SK-N-SH (cell line): Measurements from ENCODE around the gene NXPH4. TPM values are rescaled to one million over a fixed set of nuclear protein-coding genes. Genes with fewer than 3 reads are reported as not detected.

Experiments used
- CTCF ChIA-PET: fragments of 300-600, 350-600 bp; formaldehyde crosslinking; extraction: SDS; loops from one replicate; lab custom pipeline; 2021; lab: Yijun Ruan, JAX
- POLR2A ChIA-PET: fragments of 350-600 bp; sonication (Branson Sonifier 250); formaldehyde crosslinking; extraction: SDS; loops from one replicate; lab custom pipeline; 2020; ENCODE audit warnings: antibody characterized with exemption, inconsistent platforms; lab: Yijun Ruan, JAX
- DNase-seq: peaks from one replicate; pipeline ENCODE4 v3.0.0; 2012
- H2AFZ ChIP-seq: fragments of 200-600 bp; sonication (generic); 2 replicates; pipeline ENCODE4 v1.8.1; 2016; ENCODE audit warnings: antibody characterized with exemption, mild to moderate bottlenecking, low read depth
- H3F3A ChIP-seq: fragments of 200-600 bp; sonication (generic); replicated peaks from 2 replicates; pipeline ENCODE3; 2016; ENCODE audit warnings: antibody characterized with exemption, mild to moderate bottlenecking; ENCODE audit not compliant: insufficient read depth
- H3K27ac ChIP-seq, 2 experiments: fragments of 200-500 bp in 1 of 2; fragments of 200-600 bp in 1 of 2; sonication (Bioruptor generic) in 1 of 2; sonication (generic), shearing (Covaris generic) in 1 of 2; 2 replicates each; pipeline versions ENCODE4 v1.5.1 to v1.6.1; 2014 to 2016; ENCODE audit warnings: low read depth in 2 of 2, inconsistent platforms in 1 of 2, low read length in 1 of 2, mild to moderate bottlenecking in 1 of 2, mixed read lengths in 1 of 2
- H3K27me3 ChIP-seq: fragments of 200-600 bp; sonication (generic), shearing (Covaris generic); 2 replicates; pipeline ENCODE4 v1.6.1; 2016; ENCODE audit warnings: mixed run types; ENCODE audit not compliant: insufficient read depth
- H3K36me3 ChIP-seq, 2 experiments: fragments of 200-500 bp in 1 of 2; fragments of 200-600 bp in 1 of 2; sonication (Bioruptor generic) in 1 of 2; sonication (generic) in 1 of 2; replicated peaks in 1 of 2; 2 replicates each; pipeline versions ENCODE3 to v1.5.1; 2014 to 2016; ENCODE audit warnings: low read length in 1 of 2, mild to moderate bottlenecking in 1 of 2; ENCODE audit not compliant: insufficient read depth in 2 of 2, control insufficient read depth in 1 of 2
- H3K4me1 ChIP-seq, 2 experiments: fragments of 200-500 bp in 1 of 2; fragments of 200-600 bp in 1 of 2; sonication (Bioruptor generic) in 1 of 2; sonication (generic), shearing (Covaris generic) in 1 of 2; 2 replicates each; pipeline versions ENCODE4 v1.5.1 to v1.6.1; 2014 to 2016; ENCODE audit warnings: low read depth in 1 of 2, low read length in 1 of 2, mixed run types in 1 of 2; ENCODE audit not compliant: insufficient read depth in 2 of 2, control insufficient read depth in 1 of 2
- H3K4me2 ChIP-seq: fragments of 200-600 bp; sonication (generic), shearing (Covaris generic); 2 replicates; pipeline ENCODE4 v1.6.1; 2017; ENCODE audit warnings: mixed run types
- H3K4me3 ChIP-seq, 2 experiments: fragments of 200-500 bp in 1 of 2; fragments of 200-600 bp in 1 of 2; sonication (Bioruptor generic) in 1 of 2; sonication (generic), shearing (Covaris generic) in 1 of 2; 2 replicates each; pipeline versions ENCODE4 v1.5.1 to v1.8.1; 2014 to 2016; ENCODE audit warnings: low read depth in 2 of 2, inconsistent platforms in 1 of 2, low read length in 1 of 2, mild to moderate bottlenecking in 1 of 2, mixed read lengths in 1 of 2, moderate library complexity in 1 of 2
- H3K79me2 ChIP-seq: fragments of 200-600 bp; sonication (generic); 2 replicates; pipeline ENCODE4 v1.8.1; 2017; ENCODE audit warnings: mild to moderate bottlenecking; ENCODE audit not compliant: insufficient read depth
- H3K9ac ChIP-seq: fragments of 200-600 bp; sonication (generic); 2 replicates; pipeline ENCODE4 v1.6.1; 2017; ENCODE audit warnings: mixed run types
- H3K9me2 ChIP-seq: fragments of 200-600 bp; sonication (generic); 2 replicates; pipeline ENCODE4 v1.6.1; 2017; ENCODE audit warnings: mixed run types
- H3K9me3 ChIP-seq: fragments of 200-600 bp; sonication (generic); 2 replicates; pipeline ENCODE4 v1.6.1; 2017; ENCODE audit warnings: mixed run types, mild to moderate bottlenecking, moderate library complexity
- H4K20me1 ChIP-seq: fragments of 200-600 bp; sonication (generic); 2 replicates; pipeline ENCODE4 v1.6.1; 2017; ENCODE audit warnings: mild to moderate bottlenecking, mixed run types; ENCODE audit not compliant: insufficient read depth
- ELF1 ChIP-seq: IDR thresholded peaks from 2 replicates; pipeline ENCODE4 v1.4.0; 2012
- FOSL2 ChIP-seq: IDR thresholded peaks from 2 replicates; pipeline ENCODE4 v1.4.0; 2012; ENCODE audit warnings: low read depth, mild to moderate bottlenecking, moderate library complexity, borderline replicate concordance
- FOXJ3 ChIP-seq: sonication (generic); formaldehyde crosslinking; IDR thresholded peaks from 2 replicates; pipeline ENCODE4 v1.5.1; 2020; ENCODE audit warnings: mild to moderate bottlenecking, missing genetic modification reagents
- GABPA ChIP-seq: IDR thresholded peaks from 2 replicates; pipeline ENCODE4 v1.4.0; 2012; ENCODE audit warnings: low read depth, mild to moderate bottlenecking
- JUND ChIP-seq: IDR thresholded peaks from 2 replicates; pipeline ENCODE4 v1.4.0; 2012
- RCOR1 ChIP-seq: fragments of 150-350 bp; IDR thresholded peaks from 2 replicates; pipeline ENCODE4 v1.6.1; 2017; ENCODE audit warnings: antibody characterized with exemption, low read length
- RXRA ChIP-seq: IDR thresholded peaks from 2 replicates; pipeline ENCODE4 v1.4.0; 2012; ENCODE audit warnings: low read depth, mild to moderate bottlenecking, borderline replicate concordance
- SIN3A ChIP-seq: IDR thresholded peaks from 2 replicates; pipeline ENCODE4 v1.6.1; 2012; ENCODE audit warnings: low read depth, mild to moderate bottlenecking, low read length, moderate library complexity, borderline replicate concordance
- TAF1 ChIP-seq: IDR thresholded peaks from 2 replicates; pipeline ENCODE4 v1.6.1; 2012; ENCODE audit warnings: low read depth, mild to moderate bottlenecking, low read length, moderate library complexity, borderline replicate concordance
- TCF12 ChIP-seq: IDR thresholded peaks from 2 replicates; pipeline ENCODE4 v1.4.0; 2012
- polyA plus RNA-seq, 3 experiments: library from polyadenylated mRNA; depleted of rRNA; stranded (reverse); fragments of >200 nt; gene quantifications; 2 replicates each; pipeline ENCODE4 v1.2.3, GENCODE V29; 2012
- TF ChIP-seq, protein P1 (sequence below): fragments of 200-600 bp; sonication (generic); IDR thresholded peaks from 2 replicates; pipeline ENCODE4 v1.6.1; 2017; ENCODE audit warnings: antibody characterized with exemption, mild to moderate bottlenecking, moderate library complexity
- TF ChIP-seq, protein P2 (sequence below): IDR thresholded peaks from 2 replicates; pipeline ENCODE4 v1.6.1; 2012; ENCODE audit warnings: mild to moderate bottlenecking, low read depth, low read length, moderate library complexity
- TF ChIP-seq, protein P3 (sequence below): fragments of 150-350 bp; IDR thresholded peaks from 2 replicates; pipeline ENCODE4 v1.6.1; 2017; ENCODE audit warnings: antibody characterized with exemption, low read length, low read depth, borderline replicate concordance
- TF ChIP-seq, protein P4 (sequence below): IDR thresholded peaks from 2 replicates; pipeline ENCODE4 v1.4.0; 2012; ENCODE audit warnings: low read depth, borderline replicate concordance

NXPH4 gene
- polyA plus RNA-seq, 1 of the 3 experiments (the other 2 are of a cell fraction): 0.31 TPM

DNA sequence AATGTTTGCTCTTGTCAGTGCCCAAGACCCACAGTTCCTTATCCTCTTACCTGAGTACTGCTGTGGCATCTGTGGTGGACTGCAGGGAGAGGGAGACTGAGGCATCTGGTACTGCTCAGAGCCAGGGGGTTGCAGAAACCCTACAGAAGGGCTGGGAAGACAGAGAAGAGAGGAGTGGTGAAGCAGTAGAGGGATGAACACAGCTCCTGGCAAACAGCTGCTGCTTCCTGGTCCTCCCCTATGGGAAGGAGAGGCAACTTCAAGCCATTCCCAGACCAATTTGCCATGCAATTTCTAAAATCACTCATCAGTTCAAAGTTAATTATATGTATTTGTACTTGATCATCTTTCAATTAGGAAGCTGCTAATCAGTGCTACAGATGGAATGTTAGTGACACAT is 50.1 kb downstream of the NXPH4 start:
- no peak overlapping the region for H3K9ac ChIP-seq
- TF ChIP-seq, protein P1, sequence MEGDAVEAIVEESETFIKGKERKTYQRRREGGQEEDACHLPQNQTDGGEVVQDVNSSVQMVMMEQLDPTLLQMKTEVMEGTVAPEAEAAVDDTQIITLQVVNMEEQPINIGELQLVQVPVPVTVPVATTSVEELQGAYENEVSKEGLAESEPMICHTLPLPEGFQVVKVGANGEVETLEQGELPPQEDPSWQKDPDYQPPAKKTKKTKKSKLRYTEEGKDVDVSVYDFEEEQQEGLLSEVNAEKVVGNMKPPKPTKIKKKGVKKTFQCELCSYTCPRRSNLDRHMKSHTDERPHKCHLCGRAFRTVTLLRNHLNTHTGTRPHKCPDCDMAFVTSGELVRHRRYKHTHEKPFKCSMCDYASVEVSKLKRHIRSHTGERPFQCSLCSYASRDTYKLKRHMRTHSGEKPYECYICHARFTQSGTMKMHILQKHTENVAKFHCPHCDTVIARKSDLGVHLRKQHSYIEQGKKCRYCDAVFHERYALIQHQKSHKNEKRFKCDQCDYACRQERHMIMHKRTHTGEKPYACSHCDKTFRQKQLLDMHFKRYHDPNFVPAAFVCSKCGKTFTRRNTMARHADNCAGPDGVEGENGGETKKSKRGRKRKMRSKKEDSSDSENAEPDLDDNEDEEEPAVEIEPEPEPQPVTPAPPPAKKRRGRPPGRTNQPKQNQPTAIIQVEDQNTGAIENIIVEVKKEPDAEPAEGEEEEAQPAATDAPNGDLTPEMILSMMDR: no peak
- TF ChIP-seq, protein P2, sequence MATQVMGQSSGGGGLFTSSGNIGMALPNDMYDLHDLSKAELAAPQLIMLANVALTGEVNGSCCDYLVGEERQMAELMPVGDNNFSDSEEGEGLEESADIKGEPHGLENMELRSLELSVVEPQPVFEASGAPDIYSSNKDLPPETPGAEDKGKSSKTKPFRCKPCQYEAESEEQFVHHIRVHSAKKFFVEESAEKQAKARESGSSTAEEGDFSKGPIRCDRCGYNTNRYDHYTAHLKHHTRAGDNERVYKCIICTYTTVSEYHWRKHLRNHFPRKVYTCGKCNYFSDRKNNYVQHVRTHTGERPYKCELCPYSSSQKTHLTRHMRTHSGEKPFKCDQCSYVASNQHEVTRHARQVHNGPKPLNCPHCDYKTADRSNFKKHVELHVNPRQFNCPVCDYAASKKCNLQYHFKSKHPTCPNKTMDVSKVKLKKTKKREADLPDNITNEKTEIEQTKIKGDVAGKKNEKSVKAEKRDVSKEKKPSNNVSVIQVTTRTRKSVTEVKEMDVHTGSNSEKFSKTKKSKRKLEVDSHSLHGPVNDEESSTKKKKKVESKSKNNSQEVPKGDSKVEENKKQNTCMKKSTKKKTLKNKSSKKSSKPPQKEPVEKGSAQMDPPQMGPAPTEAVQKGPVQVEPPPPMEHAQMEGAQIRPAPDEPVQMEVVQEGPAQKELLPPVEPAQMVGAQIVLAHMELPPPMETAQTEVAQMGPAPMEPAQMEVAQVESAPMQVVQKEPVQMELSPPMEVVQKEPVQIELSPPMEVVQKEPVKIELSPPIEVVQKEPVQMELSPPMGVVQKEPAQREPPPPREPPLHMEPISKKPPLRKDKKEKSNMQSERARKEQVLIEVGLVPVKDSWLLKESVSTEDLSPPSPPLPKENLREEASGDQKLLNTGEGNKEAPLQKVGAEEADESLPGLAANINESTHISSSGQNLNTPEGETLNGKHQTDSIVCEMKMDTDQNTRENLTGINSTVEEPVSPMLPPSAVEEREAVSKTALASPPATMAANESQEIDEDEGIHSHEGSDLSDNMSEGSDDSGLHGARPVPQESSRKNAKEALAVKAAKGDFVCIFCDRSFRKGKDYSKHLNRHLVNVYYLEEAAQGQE: no peak
- TF ChIP-seq ELF1: no peak
- TF ChIP-seq SIN3A: no peak
- no peak for TF ChIP-seq TAF1
- TF ChIP-seq GABPA: no peak
- TF ChIP-seq TCF12: no peak
- TF ChIP-seq, protein P3, sequence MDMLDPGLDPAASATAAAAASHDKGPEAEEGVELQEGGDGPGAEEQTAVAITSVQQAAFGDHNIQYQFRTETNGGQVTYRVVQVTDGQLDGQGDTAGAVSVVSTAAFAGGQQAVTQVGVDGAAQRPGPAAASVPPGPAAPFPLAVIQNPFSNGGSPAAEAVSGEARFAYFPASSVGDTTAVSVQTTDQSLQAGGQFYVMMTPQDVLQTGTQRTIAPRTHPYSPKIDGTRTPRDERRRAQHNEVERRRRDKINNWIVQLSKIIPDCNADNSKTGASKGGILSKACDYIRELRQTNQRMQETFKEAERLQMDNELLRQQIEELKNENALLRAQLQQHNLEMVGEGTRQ: no peak
- TF ChIP-seq FOSL2: no peak
- TF ChIP-seq RXRA: no peak
- TF ChIP-seq, protein P4, sequence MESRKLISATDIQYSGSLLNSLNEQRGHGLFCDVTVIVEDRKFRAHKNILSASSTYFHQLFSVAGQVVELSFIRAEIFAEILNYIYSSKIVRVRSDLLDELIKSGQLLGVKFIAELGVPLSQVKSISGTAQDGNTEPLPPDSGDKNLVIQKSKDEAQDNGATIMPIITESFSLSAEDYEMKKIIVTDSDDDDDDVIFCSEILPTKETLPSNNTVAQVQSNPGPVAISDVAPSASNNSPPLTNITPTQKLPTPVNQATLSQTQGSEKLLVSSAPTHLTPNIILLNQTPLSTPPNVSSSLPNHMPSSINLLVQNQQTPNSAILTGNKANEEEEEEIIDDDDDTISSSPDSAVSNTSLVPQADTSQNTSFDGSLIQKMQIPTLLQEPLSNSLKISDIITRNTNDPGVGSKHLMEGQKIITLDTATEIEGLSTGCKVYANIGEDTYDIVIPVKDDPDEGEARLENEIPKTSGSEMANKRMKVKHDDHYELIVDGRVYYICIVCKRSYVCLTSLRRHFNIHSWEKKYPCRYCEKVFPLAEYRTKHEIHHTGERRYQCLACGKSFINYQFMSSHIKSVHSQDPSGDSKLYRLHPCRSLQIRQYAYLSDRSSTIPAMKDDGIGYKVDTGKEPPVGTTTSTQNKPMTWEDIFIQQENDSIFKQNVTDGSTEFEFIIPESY: no peak
- no peak for TF ChIP-seq FOXJ3
- no peak for TF ChIP-seq RCOR1
- no peak for TF ChIP-seq JUND

More for the DNA sequence above, 50.1 kb downstream of the NXPH4 start:
- Histone ChIP-seq H4K20me1 (no peaks in the 10 kb centered on the region), H3F3A (peaks cover 12% of the 10 kb centered on the region), H3K9me2 (no peaks in the 10 kb centered on the region), H3K4me2 (no peak overlapping the region), H3K4me3 (no peak overlapping the region), H3K36me3 (peaks cover 24 to 42% of the 10 kb centered on the region in 2 experiments), H3K9me3 (no peaks in the 10 kb centered on the region), H2AFZ (no peak overlapping the region), H3K4me1 (peaks cover 0 to 1% of the 10 kb centered on the region in 2 experiments; a peak in 1 of 4 replicates), H3K27ac (no peak overlapping the region), H3K79me2 (no peaks in the 10 kb centered on the region), H3K27me3 (no peaks in the 10 kb centered on the region)
- DNase-seq: no peak
- ChIA-PET POLR2A (no interaction called here), CTCF (interaction anchor here (5.4 to 9.9 kb wide), 3 partner anchors 25 to 186 kb away, joined by 23 to 141 read pairs (median 45); partner anchors contain the start of gene INHBE)
